Trophoblast cell (in vitro differentiated cells and primary cell): ENCODE measurements around the gene SLC22A23.
A peak's percentile ranks its signal among the peaks of the same experiment; 100 is the strongest.

Source experiments
- DNase-seq, 2 donors: peaks; one replicate each; pipeline ENCODE4 v3.0.0-alpha.2; 2016
- H2AFZ ChIP-seq: 2 replicates; pipeline ENCODE4 v1.6.1; 2013; ENCODE audit warnings: low read length, moderate library complexity, mild to moderate bottlenecking; ENCODE audit not compliant: insufficient read depth, poor library complexity
- H2AK5ac ChIP-seq: 2 replicates; pipeline ENCODE4 v1.6.1; 2013; ENCODE audit warnings: mild to moderate bottlenecking, low read length
- H2BK120ac ChIP-seq: 2 replicates; pipeline ENCODE4 v1.6.1; 2013; ENCODE audit warnings: low read length, mild to moderate bottlenecking, moderate library complexity; ENCODE audit not compliant: insufficient read depth, poor library complexity
- H2BK12ac ChIP-seq: 2 replicates; pipeline ENCODE4 v1.6.1; 2013; ENCODE audit warnings: mild to moderate bottlenecking, low read length, moderate library complexity
- H2BK5ac ChIP-seq: 2 replicates; pipeline ENCODE4 v1.6.1; 2013; ENCODE audit warnings: low read length, low read depth, moderate library complexity, mild to moderate bottlenecking; ENCODE audit not compliant: poor library complexity
- H3K14ac ChIP-seq: 2 replicates; pipeline ENCODE4 v1.6.1; 2013; ENCODE audit warnings: mild to moderate bottlenecking, low read length
- H3K18ac ChIP-seq: 2 replicates; pipeline ENCODE4 v1.6.1; 2013; ENCODE audit warnings: mild to moderate bottlenecking, low read length
- H3K23ac ChIP-seq: 2 replicates; pipeline ENCODE4 v1.6.1; 2013; ENCODE audit warnings: low read length
- H3K27ac ChIP-seq: 2 replicates; pipeline ENCODE4 v1.5.1; 2013; ENCODE audit warnings: low read depth, mild to moderate bottlenecking, inconsistent platforms, low read length, moderate library complexity
- H3K27me3 ChIP-seq: 2 replicates; pipeline ENCODE4 v1.6.1; 2013; ENCODE audit warnings: inconsistent platforms, mild to moderate bottlenecking, low read length, moderate library complexity; ENCODE audit not compliant: insufficient read depth
- H3K36me3 ChIP-seq, 2 experiments: 1 replicate in 1 of 2; 2 replicates in 1 of 2; pipeline ENCODE4 v1.6.1; 2013; ENCODE audit warnings: low read length in 2 of 2, mild to moderate bottlenecking in 2 of 2, moderate library complexity in 1 of 2; ENCODE audit not compliant: insufficient read depth in 2 of 2, control insufficient read depth in 1 of 2
- H3K4ac ChIP-seq: 2 replicates; pipeline ENCODE4 v1.6.1; 2013; ENCODE audit warnings: low read depth, mild to moderate bottlenecking, low read length, moderate library complexity
- H3K4me1 ChIP-seq, 2 experiments: 1 replicate in 1 of 2; 2 replicates in 1 of 2; pipeline ENCODE4 v1.6.1; 2013; ENCODE audit warnings: low read length in 2 of 2, mild to moderate bottlenecking in 2 of 2, moderate library complexity in 1 of 2; ENCODE audit not compliant: insufficient read depth in 2 of 2, control insufficient read depth in 1 of 2
- H3K4me2 ChIP-seq: 2 replicates; pipeline ENCODE4 v1.6.1; 2013; ENCODE audit warnings: inconsistent platforms, mild to moderate bottlenecking, low read length, moderate library complexity
- H3K4me3 ChIP-seq: 2 replicates; pipeline ENCODE4 v1.5.1; 2013; ENCODE audit warnings: mild to moderate bottlenecking, low read depth, low read length, inconsistent platforms
- H3K79me1 ChIP-seq: one replicate; pipeline ENCODE4 v1.6.1; 2013; ENCODE audit warnings: low read length
- H3K79me2 ChIP-seq: 2 replicates; pipeline ENCODE4 v1.6.1; 2013; ENCODE audit warnings: low read length, mild to moderate bottlenecking; ENCODE audit not compliant: control insufficient read depth, insufficient read depth, poor library complexity
- H3K9ac ChIP-seq: 2 replicates; pipeline ENCODE4 v1.6.1; 2013; ENCODE audit warnings: mild to moderate bottlenecking, low read length
- H3K9me3 ChIP-seq: 2 replicates; pipeline ENCODE4 v1.6.1; 2013; ENCODE audit warnings: low read depth, mild to moderate bottlenecking, control low read depth, inconsistent platforms, low read length; ENCODE audit not compliant: insufficient read depth
- H4K12ac ChIP-seq: 2 replicates; pipeline ENCODE4 v1.6.1; 2013; ENCODE audit warnings: low read depth, mild to moderate bottlenecking, low read length, moderate library complexity
- H4K8ac ChIP-seq: 2 replicates; pipeline ENCODE4 v1.6.1; 2013; ENCODE audit warnings: low read depth, mild to moderate bottlenecking, low read length, moderate library complexity
- H4K91ac ChIP-seq: one replicate; pipeline ENCODE4 v1.6.1; 2013; ENCODE audit warnings: low read depth, mild to moderate bottlenecking, low read length, moderate library complexity
- WGBS: extraction: QIAGEN DNeasy Blood & Tissue Kit; methylation state at CpG from one replicate; pipeline ENCODE4 v1.1.7; 2013; ENCODE audit warnings: missing lambda C conversion rate; ENCODE audit not compliant: insufficient read length, insufficient coverage; ENCODE audit errors: extremely low coverage; 5-methylcytosine and 5-hydroxymethylcytosine counted together

The SLC22A23 gene

GRCh38 chr6:3287976-3288707 lies 168.7 kb downstream of the SLC22A23 start:
- Histone ChIP-seq H3K4me2 (no peak overlapping the region), H3K4me1 (no peaks in the 10 kb centered on the region), H3K4me3 (no peak overlapping the region), H2BK5ac (no peak overlapping the region), H3K79me1 (no peaks in the 10 kb centered on the region), H4K91ac (no peak overlapping the region), H3K4ac (no peak overlapping the region), H3K14ac (no peak overlapping the region), H3K9ac (no peak overlapping the region), H3K36me3 (peaks cover 59 to 66% of the 10 kb centered on the region in 2 experiments), H4K12ac (no peak overlapping the region), H3K27ac (no peak overlapping the region), H3K27me3 (no peaks in the 10 kb centered on the region), H3K23ac (no peak overlapping the region), H2BK120ac (no peak overlapping the region), H4K8ac (no peak overlapping the region), H3K79me2 (no peaks in the 10 kb centered on the region), H2AFZ (no peak overlapping the region), H3K18ac (no peak overlapping the region), H2AK5ac (no peak overlapping the region), H3K9me3 (peaks cover 3% of the 10 kb centered on the region), H2BK12ac (no peak overlapping the region)
- no peak for DNase-seq
- WGBS, result no CpG with 5 or more reads among the region's 17 CpGs

- Histone ChIP-seq H3K27me3 (no peaks in the 10 kb centered on the region), H3K9me3 (peaks cover 4% of the 10 kb centered on the region), H2BK5ac (no peak overlapping the region), H2AK5ac (no peak overlapping the region), H3K36me3 (peaks cover 57 to 65% of the 10 kb centered on the region in 2 experiments), H3K79me1 (no peaks in the 10 kb centered on the region), H3K14ac (no peak overlapping the region), H4K8ac (no peak overlapping the region), H3K23ac (no peak overlapping the region), H3K9ac (peak overlapping the region; percentile 14), H2AFZ (no peak overlapping the region), H3K79me2 (no peaks in the 10 kb centered on the region), H3K4ac (no peak overlapping the region), H3K27ac (no peak overlapping the region), H4K12ac (no peak overlapping the region), H3K4me2 (no peak overlapping the region), H2BK120ac (no peak overlapping the region), H3K4me3 (no peak overlapping the region), H2BK12ac (no peak overlapping the region), H3K4me1 (no peaks in the 10 kb centered on the region), H4K91ac (no peak overlapping the region), H3K18ac (no peak overlapping the region)
- DNase-seq, result no peak
- no CpG with 5 or more reads among the region's 9 CpGs for WGBS
Observed at GRCh38 chr6:3287308-3287707, 169.5 kb downstream of the SLC22A23 start.

GRCh38 chr6:3286641-3287171 lies 170.1 kb downstream of the SLC22A23 start:
- no peaks in the 10 kb centered on the region for H3K79me1 ChIP-seq
- no peak overlapping the region for H3K23ac ChIP-seq
- H3K9ac ChIP-seq, result peak overlapping the region; percentile 14
- no peak overlapping the region for H3K4me2 ChIP-seq
- no peak overlapping the region for H2BK120ac ChIP-seq
- no peak overlapping the region for H2AK5ac ChIP-seq
- H2BK12ac ChIP-seq, result no peak overlapping the region
- H3K4ac ChIP-seq, result no peak overlapping the region
- no peak overlapping the region for H3K27ac ChIP-seq
- no peak overlapping the region for H4K12ac ChIP-seq
- H3K14ac ChIP-seq, result no peak overlapping the region
- no peaks in the 10 kb centered on the region for H3K79me2 ChIP-seq
- H2BK5ac ChIP-seq, result no peak overlapping the region
- DNase-seq, result no peak
- no peaks in the 10 kb centered on the region for H3K27me3 ChIP-seq
- H3K4me1 ChIP-seq, result no peaks in the 10 kb centered on the region
- H2AFZ ChIP-seq, result no peak overlapping the region
- H4K8ac ChIP-seq, result no peak overlapping the region
- H4K91ac ChIP-seq, result no peak overlapping the region
- no peak overlapping the region for H3K4me3 ChIP-seq
- peaks cover 4% of the 10 kb centered on the region for H3K9me3 ChIP-seq
- H3K18ac ChIP-seq, result no peak overlapping the region
- H3K36me3 ChIP-seq, result peaks cover 55 to 64% of the 10 kb centered on the region in 2 experiments
- WGBS, result no CpG with 5 or more reads among the region's 24 CpGs

- Histone ChIP-seq H3K4me3 (peak overlapping the region; percentile 22), H3K14ac (no peak overlapping the region), H4K8ac (no peak overlapping the region), H3K79me1 (no peaks in the 10 kb centered on the region), H2AK5ac (no peak overlapping the region), H3K27me3 (no peaks in the 10 kb centered on the region), H3K4me2 (no peak overlapping the region), H3K79me2 (no peaks in the 10 kb centered on the region), H3K4ac (no peak overlapping the region), H3K9me3 (peaks cover 4% of the 10 kb centered on the region), H3K27ac (no peak overlapping the region), H3K23ac (no peak overlapping the region), H4K12ac (no peak overlapping the region), H2BK120ac (no peak overlapping the region), H2BK12ac (no peak overlapping the region), H2BK5ac (no peak overlapping the region), H3K36me3 (peaks cover 56 to 67% of the 10 kb centered on the region in 2 experiments), H2AFZ (no peak overlapping the region), H3K9ac (no peak overlapping the region), H4K91ac (no peak overlapping the region), H3K4me1 (no peaks in the 10 kb centered on the region), H3K18ac (no peak overlapping the region)
- DNase-seq, result no peak
- no CpG with 5 or more reads among the region's 14 CpGs for WGBS
Observed at GRCh38 chr6:3285732-3286131, 171.1 kb downstream of the SLC22A23 start.
